Endometrium (tissue), 2 donors: ENCODE results near the gene FGR.

Experiments
- FAIRE-seq: peaks from 2 replicates; lab custom pipeline; 2012; peaks lifted over from hg19 to GRCh38; lab: Jason Lieb, UNC
- donor health status: control.
- donor health status: control.

Gene FGR

GRCh38 chr1:27566462-27567145, 68.4 kb downstream of the FGR start:
- no peak for FAIRE-seq

GRCh38 chr1:27564710-27565649, 70.0 kb downstream of the FGR start:
- FAIRE-seq, result no peak

- no peak for FAIRE-seq
Observed at GRCh38 chr1:27563591-27564471, 71.2 kb downstream of the FGR start.

GRCh38 chr1:27563341-27563590, 71.7 kb downstream of the FGR start:
- FAIRE-seq, result no peak

GRCh38 chr1:27562534-27563340, 72.2 kb downstream of the FGR start:
- no peak for FAIRE-seq
